Neural progenitor cell (in vitro differentiated cells): Measurements from ENCODE around the gene CSRNP3. TPM values are rescaled to one million over a fixed set of nuclear protein-coding genes. Genes with fewer than 3 reads are reported as not detected.

Source experiments
- DNase-seq: peaks from one replicate; pipeline ENCODE4 v3.0.0-alpha.2; 2016; ENCODE audit warnings: low spot score
- H2AFZ ChIP-seq: fragments of 200-600 bp; sonication (generic); replicated peaks from 2 replicates; pipeline ENCODE4 v1.6.1; 2016; ENCODE audit warnings: antibody characterized with exemption
- H3F3A ChIP-seq: fragments of 200-600 bp; sonication (generic); 2 replicates; pipeline ENCODE4 v1.6.1; 2016; ENCODE audit warnings: antibody characterized with exemption, low read depth
- H3K27ac ChIP-seq: fragments of 200-600 bp; sonication (generic); 2 replicates; pipeline ENCODE4 v1.5.1; 2016; ENCODE audit warnings: mild to moderate bottlenecking
- H3K27me3 ChIP-seq: fragments of 200-600 bp; sonication (generic); 2 replicates; pipeline ENCODE4 v1.6.1; 2016; ENCODE audit warnings: mild to moderate bottlenecking, moderate library complexity
- H3K36me3 ChIP-seq: fragments of 200-600 bp; sonication (generic); 2 replicates; pipeline ENCODE4 v1.5.1; 2016
- H3K4me1 ChIP-seq: fragments of 200-600 bp; sonication (generic); 2 replicates; pipeline ENCODE4 v1.6.1; 2016; ENCODE audit warnings: mixed run types
- H3K4me2 ChIP-seq: fragments of 200-600 bp; sonication (generic); 2 replicates; pipeline ENCODE4 v1.6.1; 2016
- H3K4me3 ChIP-seq: fragments of 200-600 bp; sonication (generic); 2 replicates; pipeline ENCODE4 v1.5.1; 2016
- H3K79me2 ChIP-seq: fragments of 200-600 bp; sonication (generic); 2 replicates; pipeline ENCODE4 v1.6.1; 2016; ENCODE audit warnings: low read depth
- H3K9ac ChIP-seq: fragments of 200-600 bp; sonication (generic); 2 replicates; pipeline ENCODE4 v1.6.1; 2016
- H3K9me3 ChIP-seq: fragments of 200-600 bp; sonication (generic); 2 replicates; pipeline ENCODE4 v1.5.1; 2016; ENCODE audit warnings: low read depth
- H4K20me1 ChIP-seq: fragments of 200-600 bp; sonication (generic); 2 replicates; pipeline ENCODE4 v1.6.1; 2016; ENCODE audit warnings: low read depth
- H3K27ac Mint-ChIP-seq: 3 replicates; pipeline ENCODE4 v1.8.0; 2021; ENCODE audit warnings: mixed read lengths
- H3K27me3 Mint-ChIP-seq: 2 replicates; pipeline ENCODE4 v1.8.0; 2022; ENCODE audit warnings: low read depth, mild to moderate bottlenecking, inconsistent platforms, moderate library complexity, mixed read lengths; ENCODE audit not compliant: insufficient read depth
- H3K36me3 Mint-ChIP-seq: 3 replicates; pipeline ENCODE4 v1.8.0; 2021; ENCODE audit warnings: mixed read lengths
- H3K4me1 Mint-ChIP-seq: 3 replicates; pipeline ENCODE4 v1.8.0; 2021; ENCODE audit warnings: mixed read lengths
- H3K4me3 Mint-ChIP-seq: 3 replicates; pipeline ENCODE4 v1.8.0; 2021; ENCODE audit warnings: mild to moderate bottlenecking, moderate library complexity, mixed read lengths
- H3K9me3 Mint-ChIP-seq: 3 replicates; pipeline ENCODE4 v1.8.0; 2020; ENCODE audit warnings: mixed read lengths
- CTCF ChIP-seq: fragments of 200-600 bp; sonication (generic); IDR thresholded peaks from 2 replicates; pipeline ENCODE4 v1.5.1; 2017; ENCODE audit warnings: antibody characterized with exemption, mild to moderate bottlenecking
- EZH2 ChIP-seq: fragments of 200-600 bp; sonication (generic); IDR thresholded peaks from 2 replicates; pipeline ENCODE4 v1.6.1; 2017; ENCODE audit warnings: antibody characterized with exemption, mild to moderate bottlenecking, moderate library complexity
- EZH2phosphoT487 ChIP-seq: fragments of 200-600 bp; sonication (generic); IDR thresholded peaks from 2 replicates; pipeline ENCODE4 v1.6.1; 2017; ENCODE audit warnings: antibody characterized with exemption
- total RNA-seq: library from RNA; depleted of rRNA; stranded (reverse); fragments of >200 nt; gene quantifications from 2 replicates; pipeline ENCODE4 v1.2.3, GENCODE V29; 2015; ENCODE audit warnings: low replicate concordance

Gene CSRNP3
- total RNA-seq, 1 donor from 2014 or later: 16.9 TPM

GRCh38 chr2:165427686-165428085, 41.8 kb upstream of the CSRNP3 start:
- no peak overlapping the region for H3K27ac ChIP-seq

DNA sequence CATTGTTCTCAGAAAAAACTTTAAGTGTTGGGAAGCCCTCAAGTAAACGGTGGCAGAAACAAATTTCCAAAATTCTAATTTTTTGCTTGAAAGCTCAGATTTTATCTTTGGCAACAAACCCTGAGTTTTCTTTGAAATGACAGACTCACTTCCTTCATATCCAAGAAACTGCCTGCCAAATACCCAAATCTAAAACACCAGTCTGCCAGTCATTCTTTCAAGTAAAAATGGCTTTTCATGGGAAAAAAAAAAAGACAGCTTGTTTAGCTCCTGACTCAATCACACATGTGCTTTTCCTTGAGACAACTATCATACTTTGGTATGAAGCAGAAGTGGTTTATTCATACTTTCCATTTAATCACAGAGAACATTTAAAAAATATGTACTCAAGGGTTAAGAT, 40.6 kb upstream of the CSRNP3 start:
- H3K4me2 ChIP-seq: no peak overlapping the region
- TF ChIP-seq EZH2phosphoT487: no peak
- TF ChIP-seq CTCF: no peak
- TF ChIP-seq EZH2: no peak
- Mint-ChIP-seq H3K27ac (no peak overlapping the region), H3K27me3 (peaks cover 2% of the 10 kb centered on the region), H3K4me1 (peaks cover 6% of the 10 kb centered on the region), H3K4me3 (no peak overlapping the region), H3K9me3 (peaks cover 6% of the 10 kb centered on the region), H3K36me3 (peaks cover 4% of the 10 kb centered on the region)
- H3K9ac ChIP-seq: no peak overlapping the region
- H3K36me3 ChIP-seq: no peaks in the 10 kb centered on the region
- H3K4me3 ChIP-seq: no peak overlapping the region
- DNase-seq: no peak
- H3F3A ChIP-seq: peaks cover 6% of the 10 kb centered on the region
- H3K27me3 ChIP-seq: no peaks in the 10 kb centered on the region
- H2AFZ ChIP-seq: no peak overlapping the region
- peaks cover 12% of the 10 kb centered on the region for H3K4me1 ChIP-seq
- no peaks in the 10 kb centered on the region for H3K79me2 ChIP-seq
- H4K20me1 ChIP-seq: no peaks in the 10 kb centered on the region
- H3K27ac ChIP-seq: no peak overlapping the region
- no peaks in the 10 kb centered on the region for H3K9me3 ChIP-seq

More at GRCh38 chr2:165427686-165428085, 41.8 kb upstream of the CSRNP3 start:
- H3K36me3 ChIP-seq: no peaks in the 10 kb centered on the region
- H2AFZ ChIP-seq: no peak overlapping the region
- H3K4me1 ChIP-seq: peaks cover 7% of the 10 kb centered on the region
- no peak for TF ChIP-seq EZH2
- TF ChIP-seq EZH2phosphoT487: no peak
- TF ChIP-seq CTCF: no peak
- no peak overlapping the region for H3K4me3 ChIP-seq
- DNase-seq: no peak
- Mint-ChIP-seq H3K36me3 (peaks cover 4% of the 10 kb centered on the region), H3K27me3 (peaks cover 2% of the 10 kb centered on the region), H3K27ac (no peak overlapping the region), H3K4me1 (no peaks in the 10 kb centered on the region), H3K4me3 (no peak overlapping the region), H3K9me3 (peaks cover 17% of the 10 kb centered on the region)
- H3K9ac ChIP-seq: no peak overlapping the region
- H3K27me3 ChIP-seq: no peaks in the 10 kb centered on the region
- no peaks in the 10 kb centered on the region for H3K79me2 ChIP-seq
- no peak overlapping the region for H3K4me2 ChIP-seq
- no peaks in the 10 kb centered on the region for H3F3A ChIP-seq
- H3K9me3 ChIP-seq: no peaks in the 10 kb centered on the region
- H4K20me1 ChIP-seq: no peaks in the 10 kb centered on the region

DNA sequence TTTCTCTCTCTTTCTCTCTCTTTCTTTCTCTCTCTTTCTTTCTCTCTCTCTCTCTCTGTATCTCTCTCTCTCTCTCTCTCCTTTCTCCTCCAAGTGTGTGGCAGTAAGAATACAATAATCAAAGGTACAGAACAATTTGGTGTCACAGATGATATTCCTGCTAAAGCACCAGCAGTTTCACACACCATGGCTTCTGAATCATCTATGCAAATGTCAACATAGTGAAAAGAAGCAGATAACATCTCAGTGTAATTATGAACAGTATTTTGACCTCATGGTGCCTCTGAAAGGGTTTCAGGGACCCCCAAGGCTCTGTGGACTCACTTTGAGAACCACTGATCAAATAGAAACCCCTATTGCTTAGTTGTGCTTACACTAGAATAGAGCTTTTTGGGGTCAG, 38.5 kb upstream of the CSRNP3 start:
- Histone ChIP-seq H3K4me2 (no peak overlapping the region), H3K9me3 (no peaks in the 10 kb centered on the region), H3K27ac (no peak overlapping the region), H3K79me2 (no peaks in the 10 kb centered on the region), H3F3A (peaks cover 27% of the 10 kb centered on the region), H3K9ac (no peak overlapping the region), H3K4me1 (peaks cover 28% of the 10 kb centered on the region), H3K27me3 (no peaks in the 10 kb centered on the region), H4K20me1 (no peaks in the 10 kb centered on the region), H2AFZ (no peak overlapping the region), H3K36me3 (no peaks in the 10 kb centered on the region), H3K4me3 (no peak overlapping the region)
- Mint-ChIP-seq H3K36me3 (peaks cover 4% of the 10 kb centered on the region), H3K9me3 (peaks cover 4% of the 10 kb centered on the region), H3K27ac (no peak overlapping the region), H3K4me1 (peaks cover 24% of the 10 kb centered on the region), H3K27me3 (no peaks in the 10 kb centered on the region), H3K4me3 (no peak overlapping the region)
- DNase-seq: no peak
- TF ChIP-seq EZH2 (no peak), CTCF (no peak), EZH2phosphoT487 (no peak)
